GM12801 (cell line): ENCODE measurements around the gene ROR2.

Experiments
- TF ChIP-seq, protein P1 (sequence below): IDR thresholded peaks from one replicate; pipeline ENCODE4 v1.5.1; 2011; ENCODE audit warnings: control low read depth; ENCODE audit not compliant: insufficient read length; ENCODE audit errors: extremely low read depth

The ROR2 gene

GRCh38 chr9:91658513-91659105 is 291.4 kb downstream of the ROR2 start:
- TF ChIP-seq, protein P1, sequence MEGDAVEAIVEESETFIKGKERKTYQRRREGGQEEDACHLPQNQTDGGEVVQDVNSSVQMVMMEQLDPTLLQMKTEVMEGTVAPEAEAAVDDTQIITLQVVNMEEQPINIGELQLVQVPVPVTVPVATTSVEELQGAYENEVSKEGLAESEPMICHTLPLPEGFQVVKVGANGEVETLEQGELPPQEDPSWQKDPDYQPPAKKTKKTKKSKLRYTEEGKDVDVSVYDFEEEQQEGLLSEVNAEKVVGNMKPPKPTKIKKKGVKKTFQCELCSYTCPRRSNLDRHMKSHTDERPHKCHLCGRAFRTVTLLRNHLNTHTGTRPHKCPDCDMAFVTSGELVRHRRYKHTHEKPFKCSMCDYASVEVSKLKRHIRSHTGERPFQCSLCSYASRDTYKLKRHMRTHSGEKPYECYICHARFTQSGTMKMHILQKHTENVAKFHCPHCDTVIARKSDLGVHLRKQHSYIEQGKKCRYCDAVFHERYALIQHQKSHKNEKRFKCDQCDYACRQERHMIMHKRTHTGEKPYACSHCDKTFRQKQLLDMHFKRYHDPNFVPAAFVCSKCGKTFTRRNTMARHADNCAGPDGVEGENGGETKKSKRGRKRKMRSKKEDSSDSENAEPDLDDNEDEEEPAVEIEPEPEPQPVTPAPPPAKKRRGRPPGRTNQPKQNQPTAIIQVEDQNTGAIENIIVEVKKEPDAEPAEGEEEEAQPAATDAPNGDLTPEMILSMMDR = no peak

DNA sequence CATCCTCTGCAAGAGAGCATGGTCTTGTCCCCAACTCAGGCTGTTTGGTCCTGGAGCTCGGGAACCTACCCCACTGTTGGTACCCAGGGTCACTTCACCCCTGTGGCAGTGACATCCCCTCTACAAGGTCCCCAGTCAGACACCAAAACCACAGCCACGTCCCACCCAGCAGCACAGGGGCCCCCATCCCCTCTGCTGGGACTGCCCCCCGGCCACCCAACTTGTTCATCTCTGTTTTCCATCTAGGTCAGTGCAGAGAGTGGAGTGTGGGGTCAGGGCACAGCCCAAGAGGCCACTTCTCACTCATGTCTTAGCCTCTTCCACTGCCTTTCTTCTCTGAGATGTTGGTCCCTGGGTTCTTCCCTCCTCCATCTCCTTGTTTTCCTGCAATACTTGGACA is 292.5 kb downstream of the ROR2 start:
- TF ChIP-seq, protein P1 = no peak

GRCh38 chr9:91655658-91656057 is 294.4 kb downstream of the ROR2 start:
- TF ChIP-seq, protein P1 = no peak

- TF ChIP-seq, protein P1 = no peak
These were observed 294.8 kb downstream of the ROR2 start for GRCh38 chr9:91655215-91655614.

DNA sequence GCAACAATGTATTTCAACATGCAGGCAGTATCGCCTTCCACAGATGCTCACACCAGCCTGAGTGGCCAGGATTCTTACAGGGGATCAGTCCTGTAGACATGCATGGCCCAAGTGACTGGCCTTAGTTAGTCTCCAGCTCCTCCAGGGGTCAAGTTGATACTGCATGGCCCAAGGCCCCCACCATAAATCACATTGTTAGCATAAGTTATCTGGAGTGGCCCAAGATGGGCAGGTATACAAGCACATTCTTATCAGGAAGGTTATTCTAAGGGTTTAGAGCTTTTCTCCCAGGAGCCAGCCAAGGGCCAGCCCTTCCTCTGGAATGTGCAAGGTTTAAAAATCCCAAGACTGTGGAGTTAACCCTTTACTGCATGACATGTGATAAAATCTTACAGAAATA is 295.5 kb downstream of the ROR2 start:
- TF ChIP-seq, protein P1 = no peak

GRCh38 chr9:91647371-91647770 is 302.7 kb downstream of the ROR2 start:
- TF ChIP-seq, protein P1 = no peak

- TF ChIP-seq, protein P1 = no peak
These were observed 303.3 kb downstream of the ROR2 start for GRCh38 chr9:91646702-91647101.
